Testis (tissue), 2 donors: Measurements from ENCODE around the gene INO80E.

Experiments
- POLR2A ChIP-seq: fragments of 450-650 bp; IDR thresholded peaks from one replicate; pipeline ENCODE4 v1.6.1; 2017; ENCODE audit warnings: antibody characterized with exemption, mild to moderate bottlenecking, moderate library complexity
- TF ChIP-seq, protein P1 (sequence below), 3 experiments: fragments of 450-650 bp in 2 of 3; fragments of 200-600 bp in 1 of 3; sonication (generic) in 1 of 3; IDR thresholded peaks; one replicate each; pipeline ENCODE4 v1.5.1; 2016 to 2019; ENCODE audit warnings: antibody characterized with exemption in 3 of 3, mild to moderate bottlenecking in 2 of 3, moderate library complexity in 1 of 3

DNA sequence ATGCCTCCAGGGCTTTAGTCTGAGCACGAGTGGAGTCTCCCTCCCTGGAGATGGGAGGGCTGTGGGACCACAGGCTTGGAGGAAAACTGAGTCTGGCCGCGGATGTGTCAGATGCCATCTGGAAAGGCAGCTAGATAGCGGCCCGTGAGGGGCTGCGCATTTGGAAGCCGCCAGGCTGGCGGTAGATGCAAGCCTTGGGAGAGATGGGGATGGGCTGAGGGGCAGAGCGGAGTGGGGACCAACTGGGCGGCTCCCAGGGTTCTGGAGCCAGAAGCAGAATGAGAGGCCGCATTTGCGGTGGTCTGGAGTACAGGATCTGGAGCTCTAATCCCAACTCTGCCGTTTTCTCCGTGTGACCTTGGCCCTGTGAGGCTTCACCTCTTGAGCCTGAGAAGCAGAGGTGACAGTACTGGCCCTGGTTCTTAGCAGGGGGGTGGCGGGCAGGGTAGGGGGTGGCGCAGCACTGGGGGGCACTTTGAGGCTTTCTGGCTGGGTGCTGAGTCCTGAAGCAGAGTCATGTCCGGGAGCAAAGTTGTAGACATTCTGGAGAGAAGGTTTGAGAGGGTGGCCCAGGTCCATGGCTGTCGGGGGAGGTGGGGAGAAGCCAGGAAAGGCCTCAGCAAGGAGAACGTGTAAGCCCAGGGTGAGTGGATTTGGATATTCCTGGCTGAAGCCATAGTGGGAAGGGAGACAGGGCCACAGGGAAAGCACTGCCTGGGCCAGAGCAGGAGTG lies 6.7 kb downstream of the INO80E start:
- TF ChIP-seq, protein P1, sequence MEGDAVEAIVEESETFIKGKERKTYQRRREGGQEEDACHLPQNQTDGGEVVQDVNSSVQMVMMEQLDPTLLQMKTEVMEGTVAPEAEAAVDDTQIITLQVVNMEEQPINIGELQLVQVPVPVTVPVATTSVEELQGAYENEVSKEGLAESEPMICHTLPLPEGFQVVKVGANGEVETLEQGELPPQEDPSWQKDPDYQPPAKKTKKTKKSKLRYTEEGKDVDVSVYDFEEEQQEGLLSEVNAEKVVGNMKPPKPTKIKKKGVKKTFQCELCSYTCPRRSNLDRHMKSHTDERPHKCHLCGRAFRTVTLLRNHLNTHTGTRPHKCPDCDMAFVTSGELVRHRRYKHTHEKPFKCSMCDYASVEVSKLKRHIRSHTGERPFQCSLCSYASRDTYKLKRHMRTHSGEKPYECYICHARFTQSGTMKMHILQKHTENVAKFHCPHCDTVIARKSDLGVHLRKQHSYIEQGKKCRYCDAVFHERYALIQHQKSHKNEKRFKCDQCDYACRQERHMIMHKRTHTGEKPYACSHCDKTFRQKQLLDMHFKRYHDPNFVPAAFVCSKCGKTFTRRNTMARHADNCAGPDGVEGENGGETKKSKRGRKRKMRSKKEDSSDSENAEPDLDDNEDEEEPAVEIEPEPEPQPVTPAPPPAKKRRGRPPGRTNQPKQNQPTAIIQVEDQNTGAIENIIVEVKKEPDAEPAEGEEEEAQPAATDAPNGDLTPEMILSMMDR (IDR thresholded peaks at IDR 0.05): no peak
- TF ChIP-seq POLR2A: no peak
